Smooth muscle cell of the coronary artery (primary cell): Measurements from ENCODE around the gene HID1. TPM values are rescaled to one million over a fixed set of nuclear protein-coding genes. Genes with fewer than 3 reads are reported as not detected.

ENCODE experiments used
- total RNA-seq: library from RNA; depleted of rRNA; stranded (reverse); fragments of >200 nt; gene quantifications from 2 replicates; pipeline ENCODE4 v1.2.3, GENCODE V29; 2014; ENCODE audit warnings: low replicate concordance

Gene HID1, protein sequence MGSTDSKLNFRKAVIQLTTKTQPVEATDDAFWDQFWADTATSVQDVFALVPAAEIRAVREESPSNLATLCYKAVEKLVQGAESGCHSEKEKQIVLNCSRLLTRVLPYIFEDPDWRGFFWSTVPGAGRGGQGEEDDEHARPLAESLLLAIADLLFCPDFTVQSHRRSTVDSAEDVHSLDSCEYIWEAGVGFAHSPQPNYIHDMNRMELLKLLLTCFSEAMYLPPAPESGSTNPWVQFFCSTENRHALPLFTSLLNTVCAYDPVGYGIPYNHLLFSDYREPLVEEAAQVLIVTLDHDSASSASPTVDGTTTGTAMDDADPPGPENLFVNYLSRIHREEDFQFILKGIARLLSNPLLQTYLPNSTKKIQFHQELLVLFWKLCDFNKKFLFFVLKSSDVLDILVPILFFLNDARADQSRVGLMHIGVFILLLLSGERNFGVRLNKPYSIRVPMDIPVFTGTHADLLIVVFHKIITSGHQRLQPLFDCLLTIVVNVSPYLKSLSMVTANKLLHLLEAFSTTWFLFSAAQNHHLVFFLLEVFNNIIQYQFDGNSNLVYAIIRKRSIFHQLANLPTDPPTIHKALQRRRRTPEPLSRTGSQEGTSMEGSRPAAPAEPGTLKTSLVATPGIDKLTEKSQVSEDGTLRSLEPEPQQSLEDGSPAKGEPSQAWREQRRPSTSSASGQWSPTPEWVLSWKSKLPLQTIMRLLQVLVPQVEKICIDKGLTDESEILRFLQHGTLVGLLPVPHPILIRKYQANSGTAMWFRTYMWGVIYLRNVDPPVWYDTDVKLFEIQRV
- 0.23 and 0.90 TPM in 2 replicates for total RNA-seq

DNA sequence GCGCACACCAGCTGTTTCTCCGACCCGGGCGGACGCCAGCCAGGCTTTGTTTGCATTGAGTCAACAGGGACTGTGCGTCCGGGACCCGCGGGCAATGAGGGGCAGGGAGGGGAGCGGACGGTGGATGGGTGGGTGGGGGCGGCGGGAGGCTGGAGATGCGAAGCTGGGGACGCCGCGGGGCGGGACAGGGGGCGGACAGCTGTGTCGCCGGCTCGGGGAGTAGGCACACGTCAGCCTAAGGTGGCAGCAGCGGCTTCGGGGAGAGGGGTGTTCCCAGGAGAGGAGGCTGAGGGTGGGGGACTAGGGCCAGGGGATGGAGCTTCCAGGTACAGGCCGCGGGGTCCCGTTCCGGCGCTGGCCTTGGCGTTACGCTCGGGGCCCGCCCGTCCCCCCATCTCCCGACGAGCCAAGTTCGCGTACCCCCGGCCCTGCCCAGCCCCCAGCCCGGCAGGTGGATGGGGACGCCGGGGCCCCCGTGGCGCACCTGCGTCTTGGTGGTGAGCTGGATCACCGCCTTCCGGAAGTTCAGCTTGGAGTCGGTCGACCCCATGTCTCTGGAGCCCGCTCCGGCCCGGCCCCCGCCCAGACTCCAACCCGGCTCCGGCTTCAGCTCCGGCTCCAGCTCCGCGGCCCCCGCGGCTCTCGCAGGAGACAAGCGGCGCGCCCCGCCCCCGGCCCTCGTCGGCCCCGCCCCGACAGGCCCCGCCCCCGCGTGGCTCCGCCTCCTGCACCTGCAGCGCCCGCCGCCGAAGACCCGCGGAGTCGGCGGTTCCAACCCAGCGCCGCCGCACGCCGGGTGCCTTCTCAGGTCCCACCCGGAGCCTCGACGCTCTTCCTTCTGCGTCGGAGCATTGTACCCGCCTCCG is at the start of gene HID1:
Gene HID1, minus strand, starts transcription at position 653 of the 866 bp plus-strand sequence. Its CDS starts 103 bp downstream, at position 550.

DNA sequence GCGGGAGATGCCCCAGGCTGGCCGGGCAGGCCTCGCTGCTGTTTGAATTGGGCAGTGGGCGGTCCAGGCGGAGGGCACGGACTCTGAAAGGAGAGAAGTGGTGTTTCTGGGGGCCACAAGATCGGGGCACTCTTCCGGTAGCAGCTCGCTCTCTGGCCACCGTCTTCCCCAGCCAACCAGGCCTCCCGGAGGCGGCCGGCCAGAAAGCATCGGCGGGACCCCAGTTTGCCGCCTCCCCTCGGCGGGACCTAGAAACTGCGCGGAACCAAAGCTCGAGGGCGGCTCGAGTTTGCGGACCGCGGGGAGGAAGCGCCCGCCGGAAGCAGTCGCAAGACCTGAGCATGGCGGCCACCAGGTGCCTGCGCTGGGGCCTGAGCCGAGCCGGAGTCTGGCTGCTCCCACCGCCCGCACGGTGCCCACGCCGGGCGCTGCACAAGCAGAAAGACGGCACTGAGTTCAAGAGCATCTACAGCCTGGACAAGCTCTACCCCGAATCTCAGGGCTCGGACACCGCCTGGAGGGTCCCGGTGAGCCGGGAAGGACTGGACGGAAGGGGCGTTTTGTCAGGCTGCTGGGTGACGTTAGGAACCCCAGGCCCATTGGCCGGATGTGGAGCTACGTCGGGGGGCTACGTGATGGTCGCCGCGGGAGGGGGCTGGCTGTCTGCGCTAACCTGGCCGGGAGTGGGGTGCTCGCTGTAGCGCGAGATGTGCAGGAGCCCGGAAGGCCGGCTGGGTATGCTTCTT is 40.0 kb upstream of the HID1 start, which contains the start of gene MRPL58:
Gene MRPL58, plus strand, starts transcription at position 325 of the 746 bp plus-strand sequence. Its CDS starts 17 bp downstream, at position 342.

DNA sequence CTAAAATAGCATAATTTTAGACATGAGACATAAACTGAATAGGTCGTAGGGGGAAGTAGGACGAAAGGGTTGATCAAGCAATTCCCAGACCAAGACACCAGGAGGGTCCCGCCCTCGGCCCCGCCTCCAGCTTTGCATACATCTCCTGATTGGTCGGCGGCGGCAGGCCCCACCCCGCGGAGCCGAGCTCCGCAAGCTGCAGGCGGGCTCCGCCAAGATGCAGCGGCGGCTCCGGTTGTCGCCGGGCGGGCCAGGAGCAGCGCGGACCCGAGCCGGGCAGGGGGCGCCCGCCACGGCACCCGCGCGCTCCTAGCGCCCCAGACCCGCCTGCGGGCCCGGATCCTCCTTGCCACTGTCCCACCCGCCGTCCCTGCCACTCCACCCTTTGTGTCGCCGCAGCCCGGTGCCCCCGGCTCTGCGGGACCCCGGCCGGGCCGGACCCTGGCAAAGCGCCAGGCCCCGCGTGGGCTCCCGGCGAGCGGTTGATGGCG is 14.9 kb upstream of the HID1 start, which contains the start of gene CDR2L:
Gene CDR2L, plus strand, starts transcription at position 215 of the 491 bp plus-strand sequence. CDS start 412 bp downstream, outside the sequence.

DNA sequence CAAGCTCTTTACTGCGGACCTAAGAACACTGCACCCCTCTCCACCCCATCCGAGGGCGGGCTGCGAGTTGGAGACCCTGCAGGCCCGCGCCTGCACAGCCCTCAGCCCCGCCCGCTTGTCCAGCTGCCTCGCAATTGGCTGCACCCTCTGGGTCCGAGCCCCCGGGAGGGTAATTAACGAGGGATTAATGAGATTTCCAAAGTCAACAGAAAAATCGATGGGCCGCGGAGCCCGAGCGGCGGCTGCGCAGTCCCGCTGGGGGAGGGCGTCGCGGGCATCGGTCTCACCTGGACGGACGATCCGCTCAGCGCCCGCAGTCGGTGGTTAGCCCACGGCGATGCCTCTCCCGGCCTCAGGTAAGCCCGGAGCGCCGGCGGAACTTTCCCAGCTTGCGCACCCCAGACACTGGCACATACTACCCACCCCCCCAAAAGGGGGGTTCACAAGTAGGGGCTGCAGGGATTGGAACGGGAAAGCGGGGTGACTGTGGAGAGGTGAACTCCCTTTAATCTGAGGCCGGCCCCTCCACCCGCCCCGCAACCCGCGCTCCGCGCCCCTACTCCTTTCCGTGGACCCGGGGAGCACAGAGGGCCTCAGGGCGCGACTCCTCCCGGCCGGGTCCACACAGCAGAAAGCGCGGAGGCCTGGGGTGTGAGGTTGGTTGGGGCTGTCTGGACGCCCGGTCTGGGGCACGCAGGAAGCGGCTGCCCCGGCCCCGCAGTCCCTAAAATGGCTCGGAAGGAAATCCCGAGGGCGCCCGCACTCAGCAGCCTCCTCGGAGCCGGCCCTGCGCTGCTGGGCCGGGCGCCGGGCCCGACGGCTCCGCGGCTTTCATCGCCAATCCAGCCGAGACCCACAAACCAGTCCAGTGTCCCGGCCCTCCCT is 36.7 kb downstream of the HID1 start, which contains the start of gene OTOP3:
Gene OTOP3, plus strand, starts transcription at position 314 of the 885 bp plus-strand sequence. Its CDS starts 24 bp downstream, at position 338.

DNA sequence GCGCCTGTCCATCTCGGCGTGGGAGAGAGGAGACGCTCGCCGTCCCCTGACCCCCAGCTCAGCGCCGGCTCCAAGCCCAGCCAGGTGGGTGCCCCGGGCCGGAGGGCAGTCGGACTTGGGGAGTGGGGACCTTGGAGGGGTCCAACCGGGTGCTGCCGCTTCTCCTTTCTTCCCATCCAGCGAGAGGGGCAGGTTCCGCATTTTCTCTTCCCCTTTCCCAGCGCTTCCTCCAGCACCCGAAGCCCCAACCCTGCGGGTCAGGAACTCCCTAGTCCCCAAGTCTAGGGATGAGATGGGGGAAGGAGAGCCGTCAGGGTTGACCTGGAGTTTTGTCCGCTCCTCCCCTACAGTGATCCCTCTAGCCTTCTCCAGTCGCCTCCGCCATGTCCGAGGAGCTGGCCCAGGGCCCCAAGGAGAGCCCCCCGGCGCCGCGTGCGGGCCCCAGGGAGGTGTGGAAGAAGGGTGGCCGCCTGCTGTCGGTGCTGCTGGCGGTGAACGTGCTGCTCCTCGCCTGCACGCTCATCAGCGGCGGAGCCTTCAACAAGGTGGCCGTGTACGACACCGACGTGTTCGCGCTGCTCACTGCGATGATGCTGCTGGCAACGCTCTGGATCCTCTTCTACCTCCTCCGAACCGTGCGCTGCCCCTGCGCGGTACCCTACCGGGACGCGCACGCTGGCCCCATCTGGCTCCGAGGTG is 48.2 kb downstream of the HID1 start, which contains the start of gene OTOP2:
Gene OTOP2, plus strand, starts transcription at position 24 of the 699 bp plus-strand sequence. Its CDS starts 360 bp downstream, at position 384.

DNA sequence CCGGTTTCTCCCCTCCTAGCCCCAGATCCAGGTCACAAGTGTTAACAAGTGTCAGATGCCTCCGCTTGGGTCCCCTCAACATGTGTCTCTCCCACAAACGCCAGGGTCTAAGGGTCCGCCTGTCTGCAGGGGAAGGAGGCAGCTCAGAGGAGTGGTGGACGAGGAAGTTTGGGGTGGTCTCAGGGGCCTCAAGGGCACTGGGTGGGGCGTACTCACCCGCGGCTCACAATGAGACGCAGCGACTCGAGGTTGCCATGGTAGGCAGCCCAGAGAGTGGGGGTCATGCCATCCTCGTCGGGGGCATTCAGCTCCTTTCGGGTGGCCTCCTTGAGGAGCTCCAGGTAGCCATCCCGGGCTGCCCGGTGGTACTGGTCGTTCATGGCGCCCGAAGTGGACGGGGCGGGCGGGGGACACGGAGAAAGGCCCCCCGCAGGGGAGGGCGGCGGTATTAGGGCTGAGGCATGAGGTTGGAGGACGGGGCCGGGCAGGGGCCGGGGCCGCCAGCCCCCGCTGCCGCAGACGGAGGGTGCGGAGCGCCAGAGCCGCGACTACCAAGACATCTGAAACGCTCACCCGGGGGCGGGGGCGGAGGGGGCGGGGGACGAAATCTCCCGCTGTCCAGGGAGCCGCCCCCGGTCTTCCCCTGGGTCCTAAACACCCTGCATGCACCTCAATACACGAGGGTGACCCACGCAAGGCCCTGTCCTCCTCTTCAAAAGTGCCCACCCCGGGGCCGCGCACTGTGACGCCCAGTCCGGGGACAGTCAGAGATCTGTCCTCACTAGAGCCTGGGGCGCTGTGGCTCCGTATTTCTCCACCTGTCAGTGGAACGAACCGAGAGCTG is 49.6 kb downstream of the HID1 start, which contains the start of gene USH1G:
Gene USH1G, minus strand, starts transcription at position 562 of the 844 bp plus-strand sequence. Its CDS starts 182 bp downstream, at position 380.

Other genes with a start within 250 kb of the HID1 start
- gene RAB37, start 235.5 kb downstream of the HID1 start, total RNA-seq, result 0.15 TPM in 1 of 2 replicates, not detected in the other
- 2.8 and 10.4 TPM in 2 replicates for gene NHERF1, start 224.1 kb downstream of the HID1 start, total RNA-seq
- 46.3 and 62.8 TPM in 2 replicates for gene NAT9, start 196.4 kb downstream of the HID1 start, total RNA-seq
- 0.15 and 0.23 TPM in 2 replicates for gene GRIN2C, start 112.9 kb downstream of the HID1 start, total RNA-seq
- gene FDXR, start 99.8 kb downstream of the HID1 start, total RNA-seq, result 36.2 and 37.7 TPM in 2 replicates
- gene FADS6, start 79.1 kb downstream of the HID1 start, total RNA-seq, result not detected in 2 replicates
- not detected in 2 replicates for gene USH1G, start 49.5 kb downstream of the HID1 start, total RNA-seq
- not detected in 2 replicates for gene OTOP2, start 48.5 kb downstream of the HID1 start, total RNA-seq
- not detected in 2 replicates for gene OTOP3, start 36.9 kb downstream of the HID1 start, total RNA-seq
- gene CDR2L, start 14.9 kb upstream of the HID1 start, total RNA-seq, result 5.4 and 14.8 TPM in 2 replicates
- 17.1 and 27.8 TPM in 2 replicates for gene MRPL58, start 39.9 kb upstream of the HID1 start, total RNA-seq
- gene ATP5PD, start 74.2 kb upstream of the HID1 start, total RNA-seq, result 236 and 296 TPM in 2 replicates
- gene KCTD2, start 74.5 kb upstream of the HID1 start, total RNA-seq, result 10.4 and 26.4 TPM in 2 replicates
- gene SLC16A5, start 115.2 kb upstream of the HID1 start, total RNA-seq, result 0.60 and 2.8 TPM in 2 replicates
- gene ARMC7, start 137.2 kb upstream of the HID1 start, total RNA-seq, result 2.0 and 2.1 TPM in 2 replicates
- 20.4 and 54.6 TPM in 2 replicates for gene NT5C, start 159.0 kb upstream of the HID1 start, total RNA-seq
- gene JPT1, start 181.8 kb upstream of the HID1 start, total RNA-seq, result 16.0 and 107 TPM in 2 replicates
- gene SUMO2, start 210.2 kb upstream of the HID1 start, total RNA-seq, result 148 and 219 TPM in 2 replicates
- gene NUP85, start 232.9 kb upstream of the HID1 start, total RNA-seq, result 24.6 and 28.5 TPM in 2 replicates